IPS-11a (cell line): ENCODE results near the gene RYR1.
"Not testable (repeated sequence)": the region's sequence is repeated elsewhere in the genome, so short reads cannot be mapped to it uniquely, and the experiment has no call there.

ENCODE experiments used
- H3K4me3 ChIP-seq: one replicate; pipeline ENCODE4 v1.5.1; 2013; ENCODE audit warnings: low read depth, low read length, control low read depth

Gene RYR1

GRCh38 chr19:38425810-38426466 lies 7.6 kb upstream of the RYR1 start, which contains the start of gene RASGRP4:
RASGRP4 (minus strand) TSS chr19:38426219; CDS start chr19:38426091, 128 bp downstream.
- H3K4me3 ChIP-seq: no peak within 1 kb of the TSS

- H3K4me3 ChIP-seq: not testable (repeated sequence)
Observed at GRCh38 chr19:38427035-38427677, 6.3 kb upstream of the RYR1 start.

GRCh38 chr19:38429055-38429810 lies 4.3 kb upstream of the RYR1 start:
- H3K4me3 ChIP-seq: no peak overlapping the region

- H3K4me3 ChIP-seq: no peak overlapping the region
Observed at GRCh38 chr19:38429811-38430156, 3.7 kb upstream of the RYR1 start.

- H3K4me3 ChIP-seq: no peak overlapping the region
Observed at GRCh38 chr19:38430931-38431330, 2.6 kb upstream of the RYR1 start.

- no peak overlapping the region for H3K4me3 ChIP-seq
Observed at GRCh38 chr19:38434549-38435051, 1.1 kb downstream of the RYR1 start.

- H3K4me3 ChIP-seq: no peak overlapping the region
Observed at GRCh38 chr19:38437295-38437694, 3.8 kb downstream of the RYR1 start.

GRCh38 chr19:38437917-38438316 lies 4.4 kb downstream of the RYR1 start:
- no peak overlapping the region for H3K4me3 ChIP-seq

GRCh38 chr19:38440592-38440991 lies 7.1 kb downstream of the RYR1 start:
- no peak overlapping the region for H3K4me3 ChIP-seq

- H3K4me3 ChIP-seq: no peak overlapping the region
Observed at GRCh38 chr19:38441657-38442348, 8.3 kb downstream of the RYR1 start.

- H3K4me3 ChIP-seq: no peak overlapping the region
Observed at GRCh38 chr19:38442736-38443135, 9.2 kb downstream of the RYR1 start.

- H3K4me3 ChIP-seq: no peak overlapping the region
Observed at GRCh38 chr19:38443458-38443999, 10.0 kb downstream of the RYR1 start.

GRCh38 chr19:38444026-38444425 lies 10.5 kb downstream of the RYR1 start:
- no peak overlapping the region for H3K4me3 ChIP-seq

- no peak overlapping the region for H3K4me3 ChIP-seq
Observed at GRCh38 chr19:38445362-38445761, 11.9 kb downstream of the RYR1 start.

- no peak overlapping the region for H3K4me3 ChIP-seq
Observed at GRCh38 chr19:38448225-38448624, 14.7 kb downstream of the RYR1 start.

- no peak overlapping the region for H3K4me3 ChIP-seq
Observed at GRCh38 chr19:38449518-38449917, 16.0 kb downstream of the RYR1 start.

- H3K4me3 ChIP-seq: no peak overlapping the region
Observed at GRCh38 chr19:38451036-38451435, 17.5 kb downstream of the RYR1 start.

GRCh38 chr19:38451629-38452028 lies 18.1 kb downstream of the RYR1 start:
- no peak overlapping the region for H3K4me3 ChIP-seq

GRCh38 chr19:38452430-38453366 lies 19.2 kb downstream of the RYR1 start:
- H3K4me3 ChIP-seq: no peak overlapping the region

GRCh38 chr19:38453596-38453995 lies 20.1 kb downstream of the RYR1 start:
- no peak overlapping the region for H3K4me3 ChIP-seq
